ENCODE results near the gene YY1AP1. TPM values are rescaled to one million over a fixed set of nuclear protein-coding genes. Genes with fewer than 3 reads are reported as not detected.

YY1AP1 gene
- total RNA-seq, 1 experiment from 2014 or later = 57.5 TPM

GRCh38 chr1:155709391-155709790 is 20.8 kb upstream of the YY1AP1 start:
- Histone ChIP-seq H4K8ac (replicated peaks; ENCODE audit: insufficient read length, low read depth, low read length) (no peak overlapping the region), H2BK120ac (ENCODE audit: low read depth, low read length, poor library complexity, severe bottlenecking) (no peak overlapping the region), H2BK15ac (ENCODE audit: low read depth, low read length) (no peak overlapping the region), H4K91ac (ENCODE audit: insufficient read length, low read depth, low read length) (no peak overlapping the region), H3K27ac (ENCODE audit: insufficient read length, low read depth, low read length) (no peak overlapping the region), H2BK12ac (ENCODE audit: insufficient read length, low read depth, low read length) (no peak overlapping the region), H3K27me3 (ENCODE audit: insufficient read depth, low read length) (no peaks in the 10 kb centered on the region), H3K79me1 (ENCODE audit: insufficient read depth, low read depth, low read length, poor library complexity, severe bottlenecking) (peaks cover 2% of the 10 kb centered on the region), H2BK20ac (ENCODE audit: low read depth, low read length, poor library complexity, severe bottlenecking) (no peak overlapping the region), H3K56ac (ENCODE audit: insufficient read length, low read depth, low read length) (no peak overlapping the region), H3K9ac (ENCODE audit: extremely low read depth, insufficient read length, low read length) (no peak overlapping the region), H3K4ac (ENCODE audit: low read depth, low read length) (no peak overlapping the region), H3K23me2 (ENCODE audit: insufficient read length, low read depth, low read length, poor library complexity, severe bottlenecking) (no peaks in the 10 kb centered on the region), H3K9me3 (ENCODE audit: control insufficient read depth, low read depth, low read length) (no peaks in the 10 kb centered on the region), H2BK5ac (ENCODE audit: insufficient read length, low read length) (no peak overlapping the region), H3T11ph (ENCODE audit: low read length) (no peak overlapping the region), H3K79me2 (ENCODE audit: insufficient read depth, low read length) (peaks cover 8% of the 10 kb centered on the region; the same call in 1 of the 2 replicates), H4K5ac (ENCODE audit: insufficient read length, low read depth, low read length) (no peak overlapping the region), H3K4me1 (ENCODE audit: insufficient read depth, low read length) (no peaks in the 10 kb centered on the region), H3K18ac (ENCODE audit: insufficient read length, low read depth, low read length) (no peak overlapping the region), H3K4me2 (ENCODE audit: insufficient read depth, insufficient read length, low read length) (no peak overlapping the region), H4K20me1 (ENCODE audit: control insufficient read depth, insufficient read depth, insufficient read length) (no peaks in the 10 kb centered on the region), H2AK5ac (ENCODE audit: insufficient read length, low read length) (no peak overlapping the region), H2AFZ (ENCODE audit: low read length) (no peak overlapping the region), H3K23ac (ENCODE audit: insufficient read length, low read depth, low read length) (no peak overlapping the region), H3K14ac (ENCODE audit: insufficient read depth, low read length) (no peak overlapping the region)
- WGBS (ENCODE audit: extremely low coverage, insufficient read length, low lambda C conversion rate) = no CpG with 5 or more reads among the region's 3 CpGs
- Mint-ChIP-seq H3K27me3 (ENCODE audit: low read depth) (no peaks in the 10 kb centered on the region), H3K4me3 (no peak overlapping the region), H3K4me1 (no peaks in the 10 kb centered on the region), H3K9me3 (peaks cover 5 to 6% of the 10 kb centered on the region in 2 experiments; a peak in 3 of 5 replicates), H3K27ac (no peak overlapping the region), H3K36me3 (ENCODE audit: insufficient read depth in 1 of 3, low read depth in 3 of 3) (peaks cover 19 to 53% (median 40%) of the 10 kb centered on the region in 3 experiments)
- TF ChIP-seq CTCF (conservative IDR thresholded peaks at IDR 0.05) = no peak
- DNase-seq = no peak

All from H9 (cell line).